Measurements from ENCODE around the gene ID4.

ID4 gene

GRCh38 chr6:19812512-19813119, 24.6 kb upstream of the ID4 start:
- TF ChIP-seq CTCF (IDR thresholded peaks at IDR 0.05; ENCODE audit: low read depth, low read length), result peak; percentile 52
- no peak overlapping the region for H3K4me3 ChIP-seq (ENCODE audit: low read depth, low read length)

GRCh38 chr6:19818805-19819204, 18.4 kb upstream of the ID4 start:
- no peak overlapping the region for H3K4me3 ChIP-seq (ENCODE audit: low read depth, low read length)
- no peak for TF ChIP-seq CTCF (IDR thresholded peaks at IDR 0.05; ENCODE audit: low read depth, low read length)

- no peak overlapping the region for H3K4me3 ChIP-seq (ENCODE audit: low read depth, low read length)
- TF ChIP-seq CTCF (IDR thresholded peaks at IDR 0.05; ENCODE audit: low read depth, low read length), result no peak
Measured at GRCh38 chr6:19824058-19824807, 12.9 kb upstream of the ID4 start.

GRCh38 chr6:19827247-19827646, 9.9 kb upstream of the ID4 start:
- TF ChIP-seq CTCF (IDR thresholded peaks at IDR 0.05; ENCODE audit: low read depth, low read length), result no peak

GRCh38 chr6:19827903-19828302, 9.3 kb upstream of the ID4 start:
- no peak for TF ChIP-seq CTCF (IDR thresholded peaks at IDR 0.05; ENCODE audit: low read depth, low read length)
- H3K4me3 ChIP-seq (ENCODE audit: low read depth, low read length), result no peak overlapping the region

More at GRCh38 chr6:19827247-19827646, 9.9 kb upstream of the ID4 start:
- H3K4me3 ChIP-seq (ENCODE audit: low read depth, low read length), result no peak overlapping the region

- H3K4me3 ChIP-seq (ENCODE audit: low read depth, low read length), result no peak overlapping the region
- TF ChIP-seq CTCF (IDR thresholded peaks at IDR 0.05; ENCODE audit: low read depth, low read length), result no peak
Measured at GRCh38 chr6:19830171-19830570, 7.0 kb upstream of the ID4 start.

- H3K4me3 ChIP-seq (ENCODE audit: low read depth, low read length), result no peak overlapping the region
- no peak for TF ChIP-seq CTCF (IDR thresholded peaks at IDR 0.05; ENCODE audit: low read depth, low read length)
Measured at GRCh38 chr6:19831358-19831757, 5.8 kb upstream of the ID4 start.
